Tibial artery (tissue), 4 donors: ENCODE data around the gene ACAT2.
"Not testable (repeated sequence)": the region's sequence is repeated elsewhere in the genome, so short reads cannot be mapped to it uniquely, and the experiment has no call there.

Experiments used
- DNase-seq, 2 donors: peaks; one replicate each; pipeline ENCODE4 v3.0.0-alpha.2; 2019
- H3K27ac ChIP-seq, 2 donors: fragments of 200-600 bp; sonication (generic) in 1 of 2; 1 replicate in 1 of 2; 2 replicates in 1 of 2; pipeline ENCODE4 v1.5.1; 2018 to 2019; ENCODE audit warnings: mild to moderate bottlenecking in 1 of 2
- H3K27me3 ChIP-seq, 2 donors: fragments of 200-600 bp; sonication (generic) in 1 of 2; one replicate each; pipeline versions ENCODE4 v1.5.1 to v1.6.0; 2016 to 2019
- H3K36me3 ChIP-seq, 3 donors: fragments of 200-600 bp; sonication (generic) in 2 of 3; one replicate each; pipeline ENCODE4 v1.5.1; 2016 to 2019; ENCODE audit warnings: mild to moderate bottlenecking in 2 of 3
- H3K4me1 ChIP-seq, 4 donors: fragments of 200-600 bp; sonication (generic) in 2 of 4; 1 replicate in 3 of 4; 2 replicates in 1 of 4; pipeline ENCODE4 v1.5.1; 2016 to 2019
- H3K4me3 ChIP-seq, 2 donors: fragments of 200-600 bp; sonication (generic) in 1 of 2; 1 replicate in 1 of 2; 2 replicates in 1 of 2; pipeline ENCODE4 v1.5.1; 2018 to 2019; ENCODE audit warnings: mild to moderate bottlenecking in 2 of 2
- H3K9me3 ChIP-seq, 3 donors: fragments of 200-600 bp; sonication (generic) in 1 of 3; one replicate each; pipeline ENCODE4 v1.5.1; 2016 to 2019
- CTCF ChIP-seq, 2 experiments: fragments of 200-600 bp in 1 of 2; fragments of 450-650 bp in 1 of 2; IDR thresholded peaks; one replicate each; pipeline ENCODE4 v1.5.1; 2017 to 2019; ENCODE audit warnings: antibody characterized with exemption in 2 of 2, mild to moderate bottlenecking in 1 of 2, moderate library complexity in 1 of 2
- intact Hi-C: fragments of 100-400 bp; cut with DNase I; formaldehyde crosslinking; loops from one replicate; pipeline ENCODE4 v1.15.0; 2023; ENCODE audit warnings: low total_unique reads

The ACAT2 gene

GRCh38 chr6:159727717-159728445 lies 34.0 kb upstream of the ACAT2 start:
- Histone ChIP-seq H3K4me1 (peaks cover 0 to 50% (median 25%) of the 10 kb centered on the region in 4 donors), H3K27me3 (no peaks in the 10 kb centered on the region), H3K27ac (peak overlapping the region; percentile 99), H3K9me3 (no peaks in the 10 kb centered on the region), H3K4me3 (peak overlapping the region; percentile 84 to 96), H3K36me3 (no peaks in the 10 kb centered on the region)
- no peak for TF ChIP-seq CTCF (IDR thresholded peaks at IDR 0.05)
- DNase-seq, result no peak
- intact Hi-C loops, result loop anchor here (2.0 to 5.0 kb wide), 3 partner anchors 34 to 61 kb away; partner anchors contain the start of genes ACAT2, SOD2 and TCP1

- H3K27ac ChIP-seq, result peak overlapping the region; percentile 99
- intact Hi-C loops, result loop anchor here (5.0 kb wide), 1 partner anchor 34 kb away; the partner anchor contains the start of gene ACAT2
- H3K9me3 ChIP-seq, result no peaks in the 10 kb centered on the region
- peak overlapping the region; percentile 84 to 96 for H3K4me3 ChIP-seq
- no peaks in the 10 kb centered on the region for H3K27me3 ChIP-seq
- no peak for DNase-seq
- H3K36me3 ChIP-seq, result no peaks in the 10 kb centered on the region
- TF ChIP-seq CTCF (IDR thresholded peaks at IDR 0.05), result no peak
- H3K4me1 ChIP-seq, result peaks cover 0 to 57% (median 28%) of the 10 kb centered on the region in 4 donors
Measured at GRCh38 chr6:159728531-159728964, 33.3 kb upstream of the ACAT2 start.

GRCh38 chr6:159729598-159730331 lies 32.1 kb upstream of the ACAT2 start:
- H3K27ac ChIP-seq, result peak overlapping the region; percentile 24 to 99
- intact Hi-C loops, result loop anchor here (5.0 kb wide), 1 partner anchor 33 kb away; the partner anchor contains the start of gene ACAT2
- no peak for DNase-seq

GRCh38 chr6:159730332-159730676 lies 31.5 kb upstream of the ACAT2 start:
- no peaks in the 10 kb centered on the region for H3K9me3 ChIP-seq
- intact Hi-C loops, result no loop called here
- DNase-seq, result no peak
- peaks cover 0 to 73% (median 29%) of the 10 kb centered on the region in 4 donors for H3K4me1 ChIP-seq
- peak overlapping the region in 1 of 2 donors; percentile 96 for H3K4me3 ChIP-seq
- H3K27me3 ChIP-seq, result no peaks in the 10 kb centered on the region
- no peaks in the 10 kb centered on the region for H3K36me3 ChIP-seq
- no peak for TF ChIP-seq CTCF (IDR thresholded peaks at IDR 0.05)
- H3K27ac ChIP-seq, result peak overlapping the region in 1 of 2 donors; percentile 99

More at GRCh38 chr6:159729598-159730331, 32.1 kb upstream of the ACAT2 start:
- no peaks in the 10 kb centered on the region for H3K36me3 ChIP-seq
- H3K4me1 ChIP-seq, result peaks cover 0 to 69% (median 29%) of the 10 kb centered on the region in 4 donors
- no peaks in the 10 kb centered on the region for H3K27me3 ChIP-seq
- peak overlapping the region; percentile 84 to 96 for H3K4me3 ChIP-seq
- TF ChIP-seq CTCF (IDR thresholded peaks at IDR 0.05), result no peak
- H3K9me3 ChIP-seq, result no peaks in the 10 kb centered on the region

GRCh38 chr6:159732550-159732949 lies 29.3 kb upstream of the ACAT2 start:
- H3K4me3 ChIP-seq, H3K36me3 ChIP-seq, DNase-seq, intact Hi-C loops, H3K27ac ChIP-seq, H3K9me3 ChIP-seq, H3K27me3 ChIP-seq: not testable (repeated sequence)
- peaks cover 0 to 89% (median 32%) of the 10 kb centered on the region in 4 donors for H3K4me1 ChIP-seq

DNA sequence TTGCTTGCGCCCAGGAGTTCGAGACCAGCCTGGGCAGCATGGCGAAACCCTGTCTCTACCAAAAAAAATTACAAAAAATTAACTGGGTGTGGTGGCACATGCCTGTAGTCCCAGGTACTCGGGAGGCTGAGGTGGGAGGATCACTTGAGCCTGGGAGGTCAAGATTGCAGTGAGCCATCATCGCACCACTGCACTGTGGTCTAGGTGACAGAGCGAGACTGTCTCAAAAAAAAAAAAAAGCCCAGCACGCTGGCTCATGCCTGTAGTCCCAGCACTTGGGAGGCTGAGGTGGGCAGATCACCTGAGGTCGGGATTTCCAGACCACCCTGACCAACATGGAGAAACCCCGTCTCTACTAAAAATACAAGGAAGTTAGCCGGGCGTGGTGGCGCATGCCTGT lies 28.4 kb upstream of the ACAT2 start:
- DNase-seq, H3K9me3 ChIP-seq, H3K36me3 ChIP-seq, H3K27ac ChIP-seq, H3K27me3 ChIP-seq, intact Hi-C loops, H3K4me3 ChIP-seq: not testable (repeated sequence)
- H3K4me1 ChIP-seq, result peaks cover 0 to 90% (median 33%) of the 10 kb centered on the region in 4 donors
